ENCODE measurements around the gene PYGM.

Gene PYGM

GRCh38 chr11:64790205-64791095 is 30.7 kb upstream of the PYGM start:
- no peak for DNase-seq

- no peak for DNase-seq
Observed at GRCh38 chr11:64789331-64790204, 29.8 kb upstream of the PYGM start.

GRCh38 chr11:64788321-64789215 is 28.8 kb upstream of the PYGM start:
- DNase-seq: no peak

- no peak for DNase-seq
Observed at GRCh38 chr11:64787526-64788320, 27.9 kb upstream of the PYGM start.

GRCh38 chr11:64786308-64786707 is 26.5 kb upstream of the PYGM start:
- DNase-seq: no peak

GRCh38 chr11:64784813-64785581 is 25.2 kb upstream of the PYGM start:
- no peak for DNase-seq

GRCh38 chr11:64778473-64779298 is 18.9 kb upstream of the PYGM start, which contains the start of gene SF1:
TSS of gene SF1 (minus strand) at chr11:64778542. CDS start at chr11:64778392, 150 bp downstream.
- peak; percentile 96 for DNase-seq

GRCh38 chr11:64778223-64778472 is 18.4 kb upstream of the PYGM start:
- DNase-seq: no peak

- DNase-seq: no peak
Observed at GRCh38 chr11:64777449-64778222, 17.9 kb upstream of the PYGM start.

GRCh38 chr11:64776875-64777274 is 17.1 kb upstream of the PYGM start:
- no peak for DNase-seq

GRCh38 chr11:64776425-64776824 is 16.7 kb upstream of the PYGM start:
- no peak for DNase-seq

- no peak for DNase-seq
Observed at GRCh38 chr11:64774144-64774543, 14.4 kb upstream of the PYGM start.

- no peak for DNase-seq
Observed at GRCh38 chr11:64772303-64773018, 12.7 kb upstream of the PYGM start.

GRCh38 chr11:64771861-64772260 is 12.1 kb upstream of the PYGM start:
- no peak for DNase-seq

GRCh38 chr11:64770120-64770519 is 10.3 kb upstream of the PYGM start:
- DNase-seq: no peak

GRCh38 chr11:64769283-64769682 is 9.5 kb upstream of the PYGM start:
- DNase-seq: no peak

- DNase-seq: no peak
Observed at GRCh38 chr11:64768300-64768694, 8.5 kb upstream of the PYGM start.

- DNase-seq: no peak
Observed at GRCh38 chr11:64767344-64768299, 7.8 kb upstream of the PYGM start.
